ENCODE results near the gene SETMAR. TPM values are rescaled to one million over a fixed set of nuclear protein-coding genes. Genes with fewer than 3 reads are reported as not detected.

SETMAR gene
- total and polyA plus RNA-seq, 2 of the 8 experiments (the other 6 are each of a cell fraction or from before 2014, with no cell fraction given): 16.1 to 25.3 TPM

DNA sequence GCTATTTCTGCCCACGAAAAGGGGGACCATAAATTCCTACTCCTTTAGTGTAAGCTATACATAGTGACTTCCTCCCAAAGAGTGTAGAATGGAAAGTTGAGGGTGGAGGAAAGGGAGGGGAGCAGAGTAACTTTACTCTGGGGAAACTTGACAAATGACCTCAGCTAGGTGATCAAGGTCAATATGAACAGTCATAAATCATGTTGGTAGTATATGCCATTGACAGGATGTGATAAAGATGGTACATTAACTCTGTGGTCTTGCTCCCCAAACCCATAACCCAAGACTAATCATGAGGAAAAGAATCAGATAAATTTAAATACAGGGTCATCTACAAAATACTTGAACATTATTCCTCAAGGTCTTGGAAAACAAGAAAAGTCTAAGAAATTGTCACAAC, 18.6 kb downstream of the SETMAR start (continued):
- no peak for TF ChIP-seq SP2 (IDR thresholded peaks at IDR 0.05; ENCODE audit: low read length)
